ENCODE data around the gene RPS6KL1.
A peak's percentile ranks its signal among the peaks of the same experiment; 100 is the strongest.

The RPS6KL1 gene, protein sequence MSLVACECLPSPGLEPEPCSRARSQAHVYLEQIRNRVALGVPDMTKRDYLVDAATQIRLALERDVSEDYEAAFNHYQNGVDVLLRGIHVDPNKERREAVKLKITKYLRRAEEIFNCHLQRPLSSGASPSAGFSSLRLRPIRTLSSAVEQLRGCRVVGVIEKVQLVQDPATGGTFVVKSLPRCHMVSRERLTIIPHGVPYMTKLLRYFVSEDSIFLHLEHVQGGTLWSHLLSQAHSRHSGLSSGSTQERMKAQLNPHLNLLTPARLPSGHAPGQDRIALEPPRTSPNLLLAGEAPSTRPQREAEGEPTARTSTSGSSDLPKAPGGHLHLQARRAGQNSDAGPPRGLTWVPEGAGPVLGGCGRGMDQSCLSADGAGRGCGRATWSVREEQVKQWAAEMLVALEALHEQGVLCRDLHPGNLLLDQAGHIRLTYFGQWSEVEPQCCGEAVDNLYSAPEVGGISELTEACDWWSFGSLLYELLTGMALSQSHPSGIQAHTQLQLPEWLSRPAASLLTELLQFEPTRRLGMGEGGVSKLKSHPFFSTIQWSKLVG

DNA sequence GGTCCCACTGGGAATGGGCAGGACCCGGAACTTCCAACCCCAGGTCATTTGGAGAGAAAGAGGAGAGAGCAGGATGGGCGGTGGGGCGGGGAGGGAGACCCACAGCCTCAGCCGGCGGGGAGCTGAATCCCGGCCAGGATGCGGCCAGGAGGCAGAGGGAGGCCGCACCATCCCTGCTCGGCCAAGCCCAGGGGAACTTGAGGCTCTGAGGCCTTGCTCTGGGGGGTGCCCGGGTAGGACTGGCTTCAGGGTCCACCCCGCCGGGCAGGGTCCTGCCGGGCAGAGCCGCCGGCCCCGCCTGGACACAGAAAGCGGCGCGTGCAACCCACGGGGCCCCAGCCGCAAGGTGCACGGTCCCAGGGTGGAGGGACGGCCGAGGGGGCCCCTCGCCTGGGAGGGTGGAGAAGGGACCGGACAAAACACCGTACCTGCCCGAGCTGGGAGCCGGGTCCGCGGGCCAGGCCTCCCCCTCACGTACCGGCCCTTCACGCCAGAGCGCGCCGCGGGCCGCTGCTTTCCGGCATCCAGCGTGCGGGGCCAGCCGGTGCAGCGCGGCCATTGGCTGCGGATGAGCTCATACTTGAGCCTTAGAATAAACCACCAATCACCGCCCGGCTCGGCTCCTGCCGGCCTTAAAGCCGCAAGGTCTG, at the start of gene RPS6KL1:
Gene RPS6KL1, minus strand, starts transcription at position 509 of the 650 bp plus-strand sequence. CDS start 1,719 bp downstream, outside the sequence.
- peak; percentile 88 for DNase-seq

DNA sequence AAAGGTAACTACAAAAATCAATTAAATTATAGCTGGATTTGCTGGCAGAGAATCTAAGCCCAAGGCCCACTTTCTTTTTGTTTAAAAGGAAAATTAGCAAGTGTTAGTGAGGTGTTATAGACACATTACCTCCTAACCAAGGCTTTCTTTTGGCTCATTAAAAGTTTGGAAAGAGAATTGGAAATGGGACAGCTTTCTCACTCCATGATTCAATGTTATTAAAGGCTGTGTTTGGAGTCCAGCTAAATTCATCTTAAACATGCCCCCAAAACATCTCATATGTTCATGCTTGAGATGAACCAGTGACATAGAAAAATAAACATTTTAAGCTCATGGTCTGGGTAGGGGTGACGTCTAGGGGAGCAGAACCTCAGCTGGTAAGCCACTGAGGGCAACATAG, 45.8 kb upstream of the RPS6KL1 start:
- no peak for DNase-seq

DNA sequence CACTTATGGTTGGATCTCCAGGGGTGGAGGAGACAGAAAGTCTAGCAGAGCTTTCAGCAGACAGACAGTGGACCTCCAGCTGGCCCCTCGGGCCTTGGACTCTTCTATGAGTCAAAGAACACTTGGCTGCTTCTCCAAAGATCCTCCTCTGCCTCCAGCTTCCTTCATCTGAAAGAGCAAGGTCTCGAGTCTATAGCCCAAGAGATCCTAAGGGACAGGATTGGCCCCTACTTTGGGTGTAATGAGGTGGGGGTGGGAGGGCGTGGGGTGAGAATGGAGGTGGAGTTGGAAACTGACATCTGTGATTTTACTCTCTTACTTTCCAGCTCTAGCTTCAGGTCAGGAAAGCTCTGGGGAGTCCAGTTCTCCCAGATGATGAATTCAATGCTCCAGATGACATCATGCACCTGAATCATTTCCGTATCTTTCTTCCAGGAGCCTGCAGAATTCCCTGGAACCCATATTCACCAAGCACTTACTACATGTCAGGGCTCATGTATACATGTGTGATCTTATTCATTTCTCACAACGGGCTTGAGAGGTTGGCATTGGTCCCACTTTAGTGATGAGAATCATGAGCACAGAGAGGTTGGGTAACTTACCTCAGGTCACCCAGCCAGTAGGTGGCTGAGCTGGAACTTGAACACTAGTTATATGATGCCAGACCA, 42.6 kb upstream of the RPS6KL1 start:
- no peak for DNase-seq

DNA sequence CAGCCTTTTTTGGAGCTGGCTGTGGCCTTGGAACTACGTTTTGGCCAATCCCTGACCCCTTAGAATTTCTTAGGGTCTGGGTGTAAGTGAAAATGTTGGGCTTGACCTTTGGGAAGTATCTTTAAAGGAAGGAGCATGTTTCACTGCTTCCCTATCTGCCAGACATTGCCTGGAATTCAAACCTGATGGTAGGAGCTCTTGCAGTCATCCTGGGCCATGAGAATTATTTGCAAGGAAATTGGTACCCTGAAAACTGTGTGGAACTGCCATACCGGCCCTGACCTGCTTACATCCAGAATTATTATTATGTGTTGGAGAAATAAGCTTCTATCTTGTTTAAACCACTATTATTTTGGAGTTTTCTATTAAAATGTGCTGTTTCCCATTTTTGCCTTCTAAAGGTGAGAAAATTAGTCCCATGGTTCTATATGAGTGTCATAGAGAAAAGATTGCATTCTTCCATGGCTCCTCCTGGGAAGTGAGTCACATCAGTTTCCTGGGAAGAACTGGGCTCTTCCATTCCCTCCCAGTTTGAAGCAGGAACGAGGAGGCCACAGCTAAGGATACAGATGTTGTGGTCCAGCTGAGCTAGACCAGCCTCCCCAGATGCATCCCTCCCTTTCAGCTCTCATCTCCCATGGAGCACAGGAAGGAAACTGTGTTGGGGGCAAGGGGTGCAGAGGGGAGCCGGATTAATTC, 41.9 kb upstream of the RPS6KL1 start:
- DNase-seq, result no peak

DNA sequence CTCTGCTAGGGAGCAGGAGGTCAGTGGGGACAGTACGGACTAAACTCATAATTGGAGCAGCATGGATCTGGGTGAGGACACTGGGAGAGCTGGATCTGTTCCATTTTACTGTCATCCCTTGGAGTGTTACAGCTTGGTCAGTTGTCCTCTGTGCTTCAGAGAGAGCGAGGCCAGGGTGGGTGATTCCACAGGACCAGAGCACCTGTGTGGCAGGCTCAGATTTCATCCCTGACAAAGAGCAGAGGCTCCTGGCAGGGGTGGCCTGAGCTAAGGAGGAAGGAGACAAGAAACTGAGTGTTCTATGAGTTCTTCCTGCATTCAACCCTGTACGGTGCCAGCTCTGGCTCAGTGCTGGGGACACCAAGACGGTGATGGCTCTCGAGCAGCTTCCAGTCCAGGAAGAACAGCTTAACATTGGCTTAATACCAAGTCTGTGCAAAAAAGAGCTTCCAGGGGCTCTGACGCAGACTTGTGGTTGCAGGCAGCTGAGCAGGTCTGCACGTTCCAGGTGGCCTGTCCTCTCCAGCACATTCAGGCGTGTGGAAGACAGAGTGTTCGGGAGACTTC, 40.7 kb upstream of the RPS6KL1 start:
- no peak for DNase-seq

DNA sequence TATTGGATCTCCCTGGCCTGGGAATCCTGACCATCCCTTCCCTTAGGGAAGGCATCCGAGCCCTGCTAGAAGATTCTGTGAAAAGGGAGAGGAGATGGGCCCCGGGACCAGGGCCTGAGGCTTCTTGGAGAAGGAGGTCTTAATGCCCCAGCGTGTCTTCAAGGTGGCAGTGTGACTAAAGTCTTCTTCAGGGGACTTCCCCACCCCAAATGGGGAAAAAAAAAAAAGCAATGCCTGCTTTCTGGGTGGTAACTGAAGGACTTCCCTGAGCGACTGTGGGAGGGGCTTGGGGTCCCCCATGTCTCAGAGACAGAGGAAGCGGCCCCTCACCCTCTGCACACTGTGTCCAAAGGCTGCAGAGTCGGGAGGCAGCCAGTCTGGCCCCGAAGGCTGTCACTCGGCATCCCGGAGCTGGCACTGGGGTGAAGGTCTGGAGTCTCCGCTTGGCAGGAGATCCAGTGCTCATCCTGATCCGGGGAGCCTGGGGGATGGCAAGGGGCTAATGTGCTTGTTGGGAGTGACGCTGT, 40.2 kb upstream of the RPS6KL1 start:
- DNase-seq, result no peak

DNA sequence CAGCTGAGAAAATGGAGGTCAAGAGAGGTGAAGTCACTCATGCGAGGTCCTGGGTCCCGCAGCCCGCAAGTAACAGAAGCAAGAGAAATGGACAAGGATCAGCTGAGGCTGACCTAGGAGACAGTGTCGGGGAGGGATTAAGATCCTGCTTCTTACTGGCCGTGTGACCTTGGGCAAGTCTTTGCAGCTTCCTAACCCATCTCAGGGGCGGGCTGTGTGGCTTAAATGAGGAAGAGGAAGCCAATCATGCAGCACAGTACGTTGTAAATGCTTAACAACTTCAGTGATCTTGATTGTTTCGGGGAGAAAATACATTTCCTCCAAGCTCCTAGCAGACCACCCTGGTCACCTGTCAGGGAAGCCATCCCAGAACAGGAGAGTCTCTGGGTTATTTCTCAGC, 39.4 kb upstream of the RPS6KL1 start:
- no peak for DNase-seq

DNA sequence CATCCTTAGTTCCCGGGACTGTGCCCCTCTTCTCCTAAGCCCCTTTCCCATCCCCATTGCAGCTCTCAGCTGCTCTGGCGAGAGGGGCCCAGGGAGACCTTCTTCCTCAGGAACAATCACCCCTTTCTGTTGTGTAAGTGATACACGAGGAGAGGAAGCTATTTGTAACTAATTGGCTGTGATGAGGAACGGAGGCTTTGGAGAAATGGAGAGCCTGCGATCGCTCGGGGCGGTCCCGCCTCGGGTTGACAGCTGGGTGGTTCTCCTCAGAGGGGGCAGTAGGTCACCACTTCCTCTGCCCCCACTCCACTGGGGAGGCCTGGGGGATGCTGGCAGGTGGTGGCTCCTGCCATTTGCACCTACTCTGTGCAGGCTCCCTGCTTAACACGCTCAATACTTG, 39.0 kb upstream of the RPS6KL1 start:
- DNase-seq, result no peak

DNA sequence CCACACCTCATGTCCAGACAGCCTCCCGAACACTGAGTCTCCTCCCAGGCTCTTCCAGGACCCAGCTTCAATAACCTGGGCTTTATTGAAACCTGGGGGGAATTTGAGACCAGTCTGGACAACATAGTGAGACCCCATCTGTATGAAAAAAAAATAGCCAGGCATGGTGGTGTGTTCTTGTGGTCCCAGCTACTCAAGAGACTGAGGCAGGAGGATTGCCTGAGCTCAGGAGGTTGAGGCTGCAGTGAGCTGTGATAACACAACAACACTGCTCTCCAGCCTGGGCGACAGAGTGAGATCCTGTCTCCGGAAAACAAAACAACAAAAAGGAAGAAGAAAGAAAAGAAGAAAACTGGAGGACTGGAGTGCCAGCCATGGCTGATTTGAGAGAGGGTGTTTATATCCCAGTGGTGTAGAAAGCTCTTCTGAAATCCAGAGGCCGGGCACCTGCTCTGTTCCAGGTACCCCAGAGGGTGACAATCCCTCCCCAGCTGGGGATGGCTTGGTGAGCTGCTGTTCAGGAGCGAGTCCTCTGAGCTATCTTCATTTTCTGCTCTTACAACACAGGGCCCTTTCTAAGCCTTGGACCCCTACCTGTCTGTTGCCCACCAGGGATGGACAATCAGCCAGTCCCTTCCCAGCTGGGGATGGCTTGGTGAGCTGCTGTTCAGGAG, 38.3 kb upstream of the RPS6KL1 start:
- DNase-seq, result no peak

DNA sequence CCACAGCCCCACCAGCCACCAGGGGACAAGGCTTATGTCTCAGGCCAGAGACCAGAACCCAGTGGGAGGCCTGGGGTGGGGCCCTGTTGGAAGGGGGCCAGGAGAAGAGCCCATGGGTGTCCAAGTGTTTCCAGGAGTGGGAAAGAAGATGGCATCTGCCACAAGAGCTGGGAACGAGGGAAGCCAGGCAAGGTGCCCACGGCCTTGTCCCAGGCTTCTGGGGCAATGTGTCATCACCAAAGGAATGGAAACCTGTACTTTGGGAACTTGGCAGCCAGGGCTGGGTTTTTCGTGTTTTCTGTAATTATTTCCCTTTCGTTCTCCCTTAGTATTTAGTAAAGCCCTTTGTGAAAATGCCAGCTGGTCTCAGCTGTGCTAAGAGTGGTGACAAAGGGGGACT, 37.7 kb upstream of the RPS6KL1 start:
- no peak for DNase-seq

DNA sequence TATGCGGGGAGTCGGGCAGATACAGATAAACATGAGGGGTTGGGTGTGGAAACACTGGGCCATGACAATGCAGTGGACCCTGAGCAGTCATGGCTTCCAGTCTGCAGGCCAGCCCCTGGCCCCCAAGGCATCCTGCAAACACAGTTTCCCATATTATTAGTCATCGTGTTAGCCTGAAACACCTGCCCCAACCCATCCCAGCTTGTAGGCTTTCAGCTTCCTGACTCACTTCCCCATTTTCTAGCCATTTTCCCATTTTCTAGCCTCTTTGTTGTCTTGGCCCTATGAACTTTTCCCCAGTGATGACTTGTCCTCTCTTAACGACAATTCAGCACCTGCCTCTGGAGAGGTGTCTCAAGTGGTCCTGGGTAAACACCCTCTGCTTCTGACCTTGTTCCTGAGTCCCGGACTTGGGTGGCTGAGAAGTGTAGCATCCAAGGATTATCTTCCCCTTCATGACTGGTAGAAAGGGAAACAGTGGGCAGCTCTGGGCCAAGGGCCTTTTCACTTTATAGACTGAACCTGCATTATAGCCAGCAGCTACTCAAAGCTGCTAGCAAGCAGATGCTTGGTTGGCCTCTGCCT, 36.6 kb upstream of the RPS6KL1 start:
- DNase-seq, result no peak

DNA sequence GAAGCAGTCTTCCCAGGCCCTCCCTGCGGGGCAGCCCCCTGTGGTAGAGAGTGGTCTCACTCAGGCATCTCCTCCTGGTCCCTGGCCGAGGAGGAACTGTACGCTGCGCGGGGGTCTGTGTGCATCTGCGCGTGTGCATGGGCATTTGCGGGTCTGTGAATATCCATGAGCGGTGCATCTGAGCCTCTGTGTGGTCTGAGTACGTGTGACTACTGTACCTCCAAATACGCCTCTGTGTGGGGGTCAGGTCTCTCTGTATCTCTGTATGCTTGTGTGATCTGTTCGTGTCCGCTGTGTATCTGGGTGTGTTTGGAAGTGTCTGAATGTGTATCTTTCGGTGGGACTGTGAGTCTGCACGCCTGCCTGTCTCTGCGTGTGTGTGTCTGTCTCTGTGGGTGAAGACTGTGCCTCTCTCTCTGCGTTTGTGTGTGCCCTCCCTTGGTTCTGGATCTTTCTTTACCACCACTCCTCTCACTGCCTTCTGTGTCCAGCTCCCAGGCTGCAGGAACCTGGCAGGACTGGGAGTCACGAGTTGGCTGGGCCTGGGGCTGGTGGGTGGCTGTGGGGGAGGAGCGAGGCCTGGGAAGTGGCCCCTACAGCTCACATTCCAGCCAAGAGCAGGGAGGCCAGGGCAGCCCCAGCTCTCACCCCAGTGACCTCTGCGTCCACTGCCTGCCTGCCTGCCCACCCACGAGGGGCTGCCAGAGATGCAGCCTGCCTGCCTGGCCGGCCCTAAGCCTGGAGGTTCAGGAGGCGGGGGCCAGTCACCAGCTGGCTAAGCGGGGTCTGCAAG, 33.4 kb upstream of the RPS6KL1 start:
- no peak for DNase-seq

DNA sequence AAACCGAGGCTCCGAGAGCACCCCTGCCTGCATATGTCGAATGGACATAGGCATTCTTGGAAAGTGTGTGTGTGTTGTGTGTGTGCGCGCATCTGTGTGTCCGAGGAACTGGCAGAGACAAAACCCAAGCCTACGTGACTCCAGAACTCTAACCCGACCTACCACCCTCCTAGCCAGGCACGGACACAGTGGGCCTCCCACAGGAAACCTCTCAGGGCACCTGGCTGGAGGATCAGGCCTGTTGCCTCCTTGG, 32.9 kb upstream of the RPS6KL1 start:
- DNase-seq, result no peak

DNA sequence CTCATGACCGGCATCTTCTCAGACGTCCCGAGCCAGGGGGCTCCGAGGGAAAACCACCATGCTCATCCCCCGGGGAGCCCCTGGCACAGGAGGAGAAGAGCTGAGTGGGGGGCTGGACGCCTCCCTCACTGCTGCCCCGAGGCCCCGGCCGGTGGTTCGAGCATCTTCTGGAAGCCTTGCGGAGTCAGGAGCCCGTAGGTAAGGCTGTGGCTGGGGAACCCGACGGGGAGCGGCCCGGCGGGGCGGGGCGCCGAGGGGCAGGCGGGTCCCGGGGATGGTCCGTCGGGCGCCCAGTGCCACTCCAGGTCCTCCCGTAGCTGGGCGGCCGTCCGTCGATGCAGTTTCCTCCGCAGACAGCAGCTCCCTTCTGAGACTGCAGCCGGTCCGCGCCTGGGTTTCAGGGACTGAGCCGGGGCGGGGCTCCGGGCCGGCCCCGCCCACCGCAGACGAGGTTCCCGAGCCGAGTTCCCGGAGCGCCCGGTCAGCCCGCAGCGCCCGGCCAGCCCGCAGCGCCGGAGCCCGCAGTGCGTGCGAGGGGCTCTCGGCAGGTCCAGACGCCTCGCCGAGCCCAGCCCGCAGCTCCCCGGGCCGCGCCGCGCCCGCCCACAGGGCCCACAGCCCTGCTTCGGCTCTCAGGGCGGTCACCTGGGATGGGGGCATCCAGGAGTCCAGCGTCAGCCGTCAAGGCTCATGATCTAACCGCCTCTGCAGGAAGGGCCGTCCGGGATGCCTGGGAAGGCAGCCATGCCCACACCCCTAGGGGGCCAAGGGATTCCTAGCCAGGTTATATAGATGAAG, 32.4 kb upstream of the RPS6KL1 start, which contains the start of gene PGF:
Gene PGF, minus strand, starts transcription at position 369 of the 798 bp plus-strand sequence. Its CDS starts 355 bp downstream, at position 14.
- no peak for DNase-seq

DNA sequence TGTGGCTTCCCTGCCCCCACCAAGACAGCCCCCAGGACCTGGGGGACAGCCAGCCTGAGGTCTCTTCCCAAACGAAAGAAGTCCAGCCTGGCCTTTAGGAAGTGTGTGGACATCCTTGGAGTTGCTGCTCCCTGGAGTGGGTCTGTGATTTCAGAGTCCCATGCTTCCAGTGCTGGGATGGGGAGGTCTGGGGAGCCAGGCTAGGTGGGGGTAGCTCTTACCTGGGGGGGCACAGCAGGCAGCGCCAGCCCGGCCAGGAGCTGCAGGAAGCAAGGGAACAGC, 31.8 kb upstream of the RPS6KL1 start:
- DNase-seq, result no peak

DNA sequence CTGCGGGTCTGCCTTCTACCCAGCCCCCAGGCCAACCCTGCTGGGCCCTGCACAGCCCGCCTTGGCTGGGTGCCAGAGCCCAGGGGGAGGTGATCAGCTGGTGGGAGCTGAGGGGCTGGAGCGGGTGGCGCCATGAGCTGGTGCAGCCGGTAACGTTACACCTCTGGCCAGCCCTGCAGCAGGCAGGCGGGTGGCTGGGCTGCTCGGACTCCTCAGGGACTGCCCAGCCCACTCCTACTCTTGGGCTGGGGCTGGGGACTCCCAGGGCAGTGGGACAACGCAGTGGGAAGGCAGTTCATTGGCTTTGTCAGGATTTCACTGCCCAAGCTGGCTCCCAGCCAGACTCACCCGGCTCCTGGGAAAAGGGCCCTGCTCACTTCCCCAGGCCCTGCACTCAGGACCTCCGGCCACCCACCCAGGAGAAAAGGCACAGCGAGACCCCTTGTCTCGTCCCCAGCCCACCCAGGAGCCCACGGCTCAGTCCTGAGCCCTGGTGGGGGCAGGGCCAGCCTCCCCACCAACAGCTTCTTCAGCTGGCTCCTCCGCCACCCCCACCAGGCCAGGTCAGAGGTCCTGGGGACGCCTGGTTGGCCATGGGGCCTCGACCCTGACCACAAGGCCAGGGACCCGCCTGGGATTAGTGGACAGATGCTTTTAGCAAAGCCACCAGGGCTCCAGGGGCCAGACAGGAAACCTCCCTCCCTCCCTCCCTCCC, 31.3 kb upstream of the RPS6KL1 start:
- no peak for DNase-seq

DNA sequence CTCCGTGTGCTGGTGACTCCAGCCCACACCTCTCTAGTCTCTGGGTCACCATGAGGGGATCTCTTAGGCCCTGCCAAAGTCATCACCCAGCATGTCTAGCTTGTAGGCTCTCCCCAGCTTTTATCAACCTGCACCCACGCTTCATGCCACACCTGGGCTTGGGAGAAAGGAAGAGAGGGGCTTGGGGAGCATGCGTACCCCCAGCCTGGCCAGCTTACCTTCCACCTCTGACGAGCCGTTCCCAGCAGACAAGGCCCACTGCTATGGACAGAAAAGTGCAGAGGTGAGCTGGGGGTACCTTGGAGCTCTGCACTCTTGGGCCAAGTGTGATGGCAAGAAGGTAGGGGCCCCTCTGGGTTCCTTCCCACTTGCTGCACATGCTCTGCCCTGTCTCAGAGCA, 30.6 kb upstream of the RPS6KL1 start:
- no peak for DNase-seq

DNA sequence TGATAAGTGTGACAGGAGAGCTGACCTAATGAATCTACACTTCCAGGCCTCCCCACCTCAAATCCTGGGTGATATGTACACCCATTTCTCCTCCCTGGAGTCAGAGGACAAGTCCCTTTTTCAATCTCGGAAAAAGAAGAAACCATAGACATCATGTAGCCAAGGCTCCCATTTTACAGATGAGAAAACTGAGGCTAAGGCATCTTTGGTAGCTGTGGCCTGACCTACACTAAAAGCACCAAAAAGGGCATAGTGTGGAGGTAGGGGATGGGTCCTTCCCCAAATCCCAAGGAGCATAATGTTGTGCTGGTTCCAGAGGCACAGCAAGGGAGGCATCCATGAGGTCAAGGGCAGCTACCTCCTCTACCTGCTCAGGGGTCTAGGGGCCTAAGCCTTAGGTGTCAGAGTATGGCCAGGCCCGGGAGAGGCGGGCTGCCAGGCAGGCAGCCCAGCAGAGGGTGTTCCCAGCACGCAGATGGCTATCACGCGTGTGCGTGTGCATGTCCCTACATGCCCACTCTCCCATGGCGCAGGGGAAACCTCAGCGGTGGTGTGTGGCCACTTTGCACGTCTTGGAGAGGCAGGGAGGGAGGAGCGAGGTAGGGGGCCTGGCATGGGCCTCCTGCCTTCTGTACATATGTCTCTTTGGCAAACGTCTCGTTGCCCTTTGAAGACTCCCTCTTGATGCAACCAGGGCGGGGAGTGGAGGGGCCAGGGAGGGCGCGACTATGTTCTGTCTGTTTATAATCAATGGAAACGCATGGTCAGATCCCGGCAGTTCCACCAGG, 29.8 kb upstream of the RPS6KL1 start:
- DNase-seq, result peak; percentile 45
